Endothelial cell of umbilical vein (primary cell): ENCODE data around the gene GATAD2A. TPM values are rescaled to one million over a fixed set of nuclear protein-coding genes. Genes with fewer than 3 reads are reported as not detected.

Experiments used
- BruUV-seq: library from RNA; stranded (reverse); fragments of 400-500 nt; replicated peaks from 2 replicates; lab custom pipeline; 2021; lab: Mats Ljungman, UMichigan
- CTCF ChIA-PET: fragments of 300-600, 350-600 bp; sonication (Branson Sonifier 250); formaldehyde crosslinking; loops from one replicate; lab custom pipeline; 2021; ENCODE audit warnings: antibody characterized with exemption, inconsistent platforms; lab: Charles Lee
- POLR2A ChIA-PET: fragments of 300-600, 350-600 bp; sonication (Branson Sonifier 250); formaldehyde crosslinking; loops from one replicate; lab custom pipeline; 2021; ENCODE audit warnings: antibody characterized with exemption, inconsistent platforms; lab: Charles Lee
- DNase-seq: peaks from one replicate; pipeline ENCODE4 v3.0.0-alpha.2; 2011; ENCODE audit warnings: low read depth, low spot score
- FAIRE-seq: peaks from 2 replicates; lab custom pipeline; 2011; peaks lifted over from hg19 to GRCh38; lab: Jason Lieb, UNC
- H2AFZ ChIP-seq: 2 replicates; pipeline ENCODE4 v1.6.0; 2012; ENCODE audit warnings: low read depth, low read length, control low read depth, inconsistent platforms
- H3K27ac ChIP-seq: 2 replicates; pipeline ENCODE4 v1.5.1; 2011; ENCODE audit warnings: low read depth, mild to moderate bottlenecking, control low read depth, low read length, moderate library complexity; ENCODE audit not compliant: insufficient read depth
- H3K27me3 ChIP-seq, 2 experiments: 2 replicates each; pipeline versions ENCODE4 v1.6.0 to v1.6.1; 2011; ENCODE audit warnings: low read length in 2 of 2, mixed read lengths in 1 of 2; ENCODE audit not compliant: control insufficient read depth in 2 of 2, insufficient read depth in 2 of 2
- H3K36me3 ChIP-seq, 2 experiments: 2 replicates in 1 of 2; 3 replicates in 1 of 2; pipeline ENCODE4 v1.5.1; 2011; ENCODE audit warnings: low read length in 2 of 2, mild to moderate bottlenecking in 1 of 2, moderate library complexity in 1 of 2; ENCODE audit not compliant: control insufficient read depth in 2 of 2, insufficient read depth in 2 of 2; ENCODE audit errors: extremely low read depth in 1 of 2
- H3K4me1 ChIP-seq: 3 replicates; pipeline ENCODE4 v1.5.1; 2011; ENCODE audit warnings: mild to moderate bottlenecking, low read length; ENCODE audit not compliant: control insufficient read depth, insufficient read depth; ENCODE audit errors: extremely low read depth
- H3K4me2 ChIP-seq: 2 replicates; pipeline ENCODE4 v1.6.1; 2011; ENCODE audit warnings: low read length, control low read depth, mixed read lengths; ENCODE audit not compliant: insufficient read depth
- H3K4me3 ChIP-seq, 3 experiments: fragments of 200-600 bp in 1 of 3; sonication (generic), shearing (Covaris generic) in 1 of 3; replicated peaks in 1 of 3; 2 replicates each; pipeline ENCODE4 v1.5.1; 2011 to 2016; ENCODE audit warnings: control low read depth in 3 of 3, low read length in 3 of 3, mild to moderate bottlenecking in 2 of 3, inconsistent platforms in 1 of 3, low read depth in 1 of 3, moderate library complexity in 1 of 3; ENCODE audit not compliant: insufficient read depth in 1 of 3
- H3K79me2 ChIP-seq: 2 replicates; pipeline ENCODE4 v1.6.0; 2012; ENCODE audit warnings: low read length, inconsistent platforms; ENCODE audit not compliant: control insufficient read depth, insufficient read depth
- H3K9ac ChIP-seq: replicated peaks from 2 replicates; pipeline ENCODE3; 2011; ENCODE audit warnings: low read length, control low read depth; ENCODE audit not compliant: insufficient read depth; ENCODE audit errors: extremely low read depth
- H3K9me1 ChIP-seq: replicated peaks from 3 replicates; pipeline ENCODE4 v1.6.0; 2011; ENCODE audit warnings: mild to moderate bottlenecking, low read length; ENCODE audit not compliant: control insufficient read depth, insufficient read depth; ENCODE audit errors: extremely low read depth
- H3K9me3 ChIP-seq: replicated peaks from 2 replicates; pipeline ENCODE4 v1.5.1; 2012; ENCODE audit warnings: low read length, inconsistent platforms; ENCODE audit not compliant: control insufficient read depth, insufficient read depth
- H4K20me1 ChIP-seq: replicated peaks from 2 replicates; pipeline ENCODE3; 2011; ENCODE audit warnings: mild to moderate bottlenecking, low read length; ENCODE audit not compliant: control insufficient read depth, insufficient read depth; ENCODE audit errors: extremely low read depth
- EZH2 ChIP-seq: IDR thresholded peaks from 2 replicates; pipeline ENCODE4 v1.6.1; 2012; ENCODE audit warnings: borderline replicate concordance, low read depth, mild to moderate bottlenecking, moderate library complexity, low read length, inconsistent platforms; ENCODE audit not compliant: severe bottlenecking
- FOS ChIP-seq: IDR thresholded peaks from 2 replicates; pipeline ENCODE4 v1.6.1; 2011; ENCODE audit warnings: mild to moderate bottlenecking, low read length, moderate library complexity, borderline replicate concordance; ENCODE audit not compliant: insufficient read depth
- GATA2 ChIP-seq: IDR thresholded peaks from 2 replicates; pipeline ENCODE4 v1.7.0; 2011; ENCODE audit warnings: low read depth, mild to moderate bottlenecking, moderate library complexity, mixed read lengths, low read length; ENCODE audit not compliant: insufficient read length, insufficient read depth
- JUN ChIP-seq: IDR thresholded peaks from 2 replicates; pipeline ENCODE4 v1.6.1; 2011; ENCODE audit warnings: borderline replicate concordance, low read depth; ENCODE audit not compliant: insufficient read length, insufficient read depth
- MYC ChIP-seq: IDR thresholded peaks from one replicate; pipeline ENCODE4 v1.6.1; 2011; ENCODE audit warnings: mild to moderate bottlenecking, low read depth, low read length
- POLR2A ChIP-seq: IDR thresholded peaks from 2 replicates; pipeline ENCODE4 v1.6.1; 2012; ENCODE audit warnings: low read depth, mild to moderate bottlenecking, control low read depth, low read length
- POLR2AphosphoS5 ChIP-seq: IDR thresholded peaks from 2 replicates; pipeline ENCODE4 v1.6.1; 2012; ENCODE audit warnings: low read depth, mild to moderate bottlenecking, control low read depth, low read length, moderate library complexity; ENCODE audit not compliant: insufficient read depth
- dilution Hi-C: fragments of 300-500 bp; cut with MboI; formaldehyde crosslinking; loops from one replicate; pipeline ENCODE4 v1.15.0; 2019; ENCODE audit warnings: low sequenced_read_pairs; ENCODE audit not compliant: extremely low pct_ligation_motif_present
- intact Hi-C: fragments of 100-400 bp; cut with micrococcal nuclease; formaldehyde crosslinking; loops from one replicate; pipeline ENCODE4 v1.10.0; 2022
- polyA plus RNA-seq, 4 experiments: library from polyadenylated mRNA; depleted of rRNA in 3 of 4; stranded (reverse) in 3 of 4; unstranded in 1 of 4; fragments of >200 nt; gene quantifications; 2 replicates each; pipeline versions ENCODE4 v1.2.1 to v1.2.3, GENCODE V29; 2011 to 2012; ENCODE audit warnings: missing spikeins in 1 of 4
- total RNA-seq: library from RNA; stranded (reverse); gene quantifications from 2 replicates; pipeline ENCODE4 v1.2.3, GENCODE V29; 2021
- TF ChIP-seq, protein P1 (sequence below), 2 donors: IDR thresholded peaks; 1 replicate in 1 of 2; 2 replicates in 1 of 2; pipeline ENCODE4 v1.5.1; 2011; ENCODE audit warnings: low read length in 2 of 2, mild to moderate bottlenecking in 2 of 2, moderate library complexity in 2 of 2, control low read depth in 1 of 2, inconsistent platforms in 1 of 2, low read depth in 1 of 2; ENCODE audit not compliant: insufficient read depth in 1 of 2; ENCODE audit errors: extremely low read depth in 1 of 2
- TF ChIP-seq, protein P2 (sequence below): IDR thresholded peaks from 2 replicates; pipeline ENCODE4 v1.6.1; 2011; ENCODE audit not compliant: insufficient read depth, insufficient read length

The GATAD2A gene
- total and polyA plus RNA-seq, 2 donors (not counting 3 experiments of a cell fraction or from before 2014, with no cell fraction given): 27.3 to 134 TPM

DNA sequence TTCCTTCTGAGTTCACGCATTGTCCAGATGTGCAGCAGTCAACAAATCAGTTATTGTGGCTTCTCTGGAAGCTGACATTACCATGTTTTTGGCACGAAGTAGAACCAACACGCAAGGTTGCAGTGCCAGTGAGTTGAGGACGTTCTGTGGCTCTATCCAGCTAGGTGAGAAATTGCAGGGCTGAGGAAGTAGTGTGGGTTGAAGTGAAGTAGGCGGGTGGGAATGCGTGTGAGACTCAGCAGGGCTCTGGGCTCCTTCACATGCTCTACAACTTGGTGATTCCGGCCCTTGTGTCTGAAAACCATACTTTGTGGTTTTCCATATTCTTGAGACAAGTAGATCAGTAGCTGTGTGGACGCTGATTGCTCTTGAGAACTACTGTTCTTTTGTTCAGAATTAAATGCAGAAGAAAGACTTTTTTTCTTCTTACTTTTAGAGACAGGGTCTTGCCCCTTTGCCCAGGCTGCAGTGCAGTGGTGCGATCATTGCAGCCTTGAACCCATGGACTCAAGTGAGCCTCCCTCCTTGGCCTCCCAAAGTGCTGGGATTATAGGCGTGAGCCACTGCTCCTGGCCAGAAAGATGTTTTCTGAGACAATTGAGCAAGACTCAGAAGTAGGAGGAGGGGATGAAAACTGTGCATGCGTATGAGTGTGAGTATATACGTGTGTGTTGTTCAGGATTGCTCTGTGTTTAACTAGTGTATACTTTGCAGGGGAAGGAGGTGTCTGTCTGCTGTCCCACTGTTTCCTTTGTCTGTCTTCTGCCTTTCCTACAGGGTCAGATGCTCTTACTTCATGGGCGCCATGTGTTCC, 46.2 kb downstream of the GATAD2A start:
- Histone ChIP-seq H3K4me2 (no peak overlapping the region), H3K79me2 (peaks cover 94% of the 10 kb centered on the region), H3K4me3 (no peak overlapping the region), H3K9me1 (no peaks in the 10 kb centered on the region), H3K9ac (no peak overlapping the region), H4K20me1 (no peaks in the 10 kb centered on the region), H2AFZ (no peak overlapping the region), H3K9me3 (no peaks in the 10 kb centered on the region), H3K27me3 (no peaks in the 10 kb centered on the region), H3K27ac (no peak overlapping the region), H3K36me3 (no peaks in the 10 kb centered on the region), H3K4me1 (no peaks in the 10 kb centered on the region)
- DNase-seq (no peak), FAIRE-seq (no peak)
- intact Hi-C loops (no loop called here), dilution Hi-C loops (no loop called here)
- ChIA-PET CTCF (interaction anchor here (0.6 to 1.1 kb wide), 2 partner anchors 9 to 21 kb away, joined by 3 read pairs; no protein-coding TSS in a partner anchor), POLR2A (no interaction called here)
- BruUV-seq: no TSS peak
- TF ChIP-seq FOS (no peak), GATA2 (no peak), POLR2AphosphoS5 (no peak), EZH2 (no peak), MYC (no peak), JUN (no peak), POLR2A (no peak)
- TF ChIP-seq, protein P1, sequence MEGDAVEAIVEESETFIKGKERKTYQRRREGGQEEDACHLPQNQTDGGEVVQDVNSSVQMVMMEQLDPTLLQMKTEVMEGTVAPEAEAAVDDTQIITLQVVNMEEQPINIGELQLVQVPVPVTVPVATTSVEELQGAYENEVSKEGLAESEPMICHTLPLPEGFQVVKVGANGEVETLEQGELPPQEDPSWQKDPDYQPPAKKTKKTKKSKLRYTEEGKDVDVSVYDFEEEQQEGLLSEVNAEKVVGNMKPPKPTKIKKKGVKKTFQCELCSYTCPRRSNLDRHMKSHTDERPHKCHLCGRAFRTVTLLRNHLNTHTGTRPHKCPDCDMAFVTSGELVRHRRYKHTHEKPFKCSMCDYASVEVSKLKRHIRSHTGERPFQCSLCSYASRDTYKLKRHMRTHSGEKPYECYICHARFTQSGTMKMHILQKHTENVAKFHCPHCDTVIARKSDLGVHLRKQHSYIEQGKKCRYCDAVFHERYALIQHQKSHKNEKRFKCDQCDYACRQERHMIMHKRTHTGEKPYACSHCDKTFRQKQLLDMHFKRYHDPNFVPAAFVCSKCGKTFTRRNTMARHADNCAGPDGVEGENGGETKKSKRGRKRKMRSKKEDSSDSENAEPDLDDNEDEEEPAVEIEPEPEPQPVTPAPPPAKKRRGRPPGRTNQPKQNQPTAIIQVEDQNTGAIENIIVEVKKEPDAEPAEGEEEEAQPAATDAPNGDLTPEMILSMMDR (IDR thresholded peaks at IDR 0.05; ENCODE audit: extremely low read depth in 1 of 2, insufficient read depth in 1 of 2, low read depth in 1 of 2, low read length in 2 of 2): no peak
- TF ChIP-seq, protein P2, sequence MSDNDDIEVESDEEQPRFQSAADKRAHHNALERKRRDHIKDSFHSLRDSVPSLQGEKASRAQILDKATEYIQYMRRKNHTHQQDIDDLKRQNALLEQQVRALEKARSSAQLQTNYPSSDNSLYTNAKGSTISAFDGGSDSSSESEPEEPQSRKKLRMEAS: no peak
